PC-9 (cell line): ENCODE measurements around the gene NKIRAS1. TPM values are rescaled to one million over a fixed set of nuclear protein-coding genes. Genes with fewer than 3 reads are reported as not detected.
A peak's percentile ranks its signal among the peaks of the same experiment; 100 is the strongest.
"Not testable (repeated sequence)": the region's sequence is repeated elsewhere in the genome, so short reads cannot be mapped to it uniquely, and the experiment has no call there.

Experiments used
- BruUV-seq: library from RNA; stranded (reverse); fragments of 400-500 nt; replicated peaks from 2 replicates; lab custom pipeline; 2021; lab: Mats Ljungman, UMichigan
- CTCF ChIA-PET: fragments of 300-600 bp; sonication (Branson Sonifier 250); formaldehyde crosslinking; loops from one replicate; lab custom pipeline; 2022; ENCODE audit warnings: antibody characterized with exemption; lab: Charles Lee
- POLR2A ChIA-PET: fragments of 300-600 bp; sonication (Branson Sonifier 250); formaldehyde crosslinking; loops from one replicate; lab custom pipeline; 2022; ENCODE audit warnings: antibody characterized with exemption; ENCODE audit not compliant: unreplicated experiment; lab: Charles Lee
- DNase-seq, 2 experiments: peaks; one replicate each; pipeline versions ENCODE4 v3.0.0 to v3.0.0-alpha.2; 2015 to 2022; ENCODE audit warnings: mixed read lengths in 1 of 2
- H2AFZ ChIP-seq: fragments of 200-600 bp; sonication (generic); 2 replicates; pipeline ENCODE4 v1.8.1; 2017; ENCODE audit warnings: antibody characterized with exemption
- H3F3A ChIP-seq: fragments of 200-600 bp; sonication (generic); 2 replicates; pipeline ENCODE4 v1.8.1; 2017; ENCODE audit warnings: antibody characterized with exemption, mild to moderate bottlenecking, low read depth; ENCODE audit not compliant: insufficient read depth
- H3K27ac ChIP-seq: fragments of 200-600 bp; sonication (generic); 2 replicates; pipeline ENCODE4 v1.6.1; 2016; ENCODE audit warnings: mixed run types
- H3K27me3 ChIP-seq: fragments of 200-600 bp; sonication (generic); 2 replicates; pipeline ENCODE4 v1.6.1; 2016; ENCODE audit warnings: low read depth, mixed run types; ENCODE audit not compliant: insufficient read depth
- H3K36me3 ChIP-seq: fragments of 200-600 bp; sonication (generic); 2 replicates; pipeline ENCODE4 v1.6.1; 2016; ENCODE audit warnings: low read depth, mixed run types
- H3K4me1 ChIP-seq: fragments of 200-600 bp; sonication (generic); replicated peaks from 2 replicates; pipeline ENCODE4 v1.6.1; 2016; ENCODE audit warnings: mixed run types; ENCODE audit not compliant: insufficient read depth
- H3K4me2 ChIP-seq: fragments of 200-600 bp; sonication (generic); 2 replicates; pipeline ENCODE4 v1.6.1; 2017; ENCODE audit warnings: mixed run types
- H3K4me3 ChIP-seq: fragments of 200-600 bp; sonication (generic); 2 replicates; pipeline ENCODE4 v1.6.1; 2016; ENCODE audit warnings: mixed run types
- H3K79me2 ChIP-seq: fragments of 200-600 bp; sonication (generic); 2 replicates; pipeline ENCODE4 v1.6.1; 2017; ENCODE audit warnings: low read depth, mixed run types
- H3K9me2 ChIP-seq: fragments of 200-600 bp; sonication (generic); 2 replicates; pipeline ENCODE4 v1.8.1; 2017; ENCODE audit warnings: mild to moderate bottlenecking; ENCODE audit not compliant: insufficient read depth
- H3K9me3 ChIP-seq: fragments of 200-600 bp; sonication (generic); 2 replicates; pipeline ENCODE4 v1.8.1; 2016; ENCODE audit warnings: low read depth; ENCODE audit not compliant: insufficient read depth
- H4K20me1 ChIP-seq: fragments of 200-600 bp; sonication (generic); 2 replicates; pipeline ENCODE4 v1.8.1; 2017; ENCODE audit not compliant: insufficient read depth
- CTCF ChIP-seq: fragments of 200-600 bp; sonication (generic); conservative IDR thresholded peaks from 2 replicates; pipeline ENCODE4 v1.6.1; 2017; ENCODE audit warnings: mixed run types, antibody characterized with exemption, mild to moderate bottlenecking, moderate library complexity
- EZH2 ChIP-seq: fragments of 200-600 bp; sonication (generic); IDR thresholded peaks from 2 replicates; pipeline ENCODE4 v1.8.0; 2017; ENCODE audit warnings: antibody characterized with exemption, low read depth
- intact Hi-C: fragments of 100-400 bp; cut with micrococcal nuclease; formaldehyde crosslinking; loops from one replicate; pipeline ENCODE4 v1.10.0; 2022; ENCODE audit not compliant: unreplicated experiment
- total RNA-seq: library from RNA; stranded (reverse); gene quantifications from 2 replicates; pipeline ENCODE4 v1.2.3, GENCODE V29; 2021

The NKIRAS1 gene
- total RNA-seq, 1 experiment from 2014 or later, result 8.6 TPM

- no peak overlapping the region for H3K27ac ChIP-seq
- TF ChIP-seq CTCF, result no peak
- no peak for TF ChIP-seq EZH2
- 0 out of 2 replicates have a peak overlapping the region, but pooled peaks have one; percentile 6 for H3K4me2 ChIP-seq
- peaks cover 51% of the 10 kb centered on the region for H3K4me1 ChIP-seq
- no peaks in the 10 kb centered on the region for H3K9me2 ChIP-seq
- H3K36me3 ChIP-seq, result peaks cover 5% of the 10 kb centered on the region
- BruUV-seq, result no TSS peak
- peaks cover 24% of the 10 kb centered on the region; the same call in 1 of the 2 replicates for H3F3A ChIP-seq
- H2AFZ ChIP-seq, result no peak overlapping the region
- no peak for DNase-seq
- peaks cover 74% of the 10 kb centered on the region for H3K79me2 ChIP-seq
- intact Hi-C loops, result no loop called here
- ChIA-PET CTCF (no interaction called here), POLR2A (no interaction called here)
- H4K20me1 ChIP-seq, result peaks cover 52% of the 10 kb centered on the region
- no peaks in the 10 kb centered on the region for H3K27me3 ChIP-seq
- no peak overlapping the region for H3K4me3 ChIP-seq
- no peaks in the 10 kb centered on the region for H3K9me3 ChIP-seq
Observed at GRCh38 chr3:23874359-23875112, 42.3 kb downstream of the NKIRAS1 start.

- no peaks in the 10 kb centered on the region for H3K27me3 ChIP-seq
- H3F3A ChIP-seq, result peaks cover 24% of the 10 kb centered on the region; the same call in 1 of the 2 replicates
- no peaks in the 10 kb centered on the region for H3K9me3 ChIP-seq
- peak in 1 of 2 experiments; percentile 40 for DNase-seq
- intact Hi-C loops, result no loop called here
- no peak overlapping the region for H2AFZ ChIP-seq
- BruUV-seq, result no TSS peak
- no peak for TF ChIP-seq CTCF
- TF ChIP-seq EZH2, result no peak
- H3K4me3 ChIP-seq, result no peak overlapping the region
- H3K9me2 ChIP-seq, result no peaks in the 10 kb centered on the region
- peaks cover 74% of the 10 kb centered on the region for H3K79me2 ChIP-seq
- ChIA-PET POLR2A (no interaction called here), CTCF (no interaction called here)
- peaks cover 5% of the 10 kb centered on the region for H3K36me3 ChIP-seq
- 0 out of 2 replicates have a peak overlapping the region, but pooled peaks have one; percentile 6 for H3K4me2 ChIP-seq
- H4K20me1 ChIP-seq, result peaks cover 52% of the 10 kb centered on the region
- peaks cover 51% of the 10 kb centered on the region for H3K4me1 ChIP-seq
- no peak overlapping the region for H3K27ac ChIP-seq
Observed at GRCh38 chr3:23873941-23874340, 42.8 kb downstream of the NKIRAS1 start.

GRCh38 chr3:23872330-23872729 is 44.5 kb downstream of the NKIRAS1 start:
- no peak overlapping the region for H3K27ac ChIP-seq
- no TSS peak for BruUV-seq
- peaks cover 24% of the 10 kb centered on the region; the same call in 1 of the 2 replicates for H3F3A ChIP-seq
- CTCF ChIA-PET, result no interaction called here
- TF ChIP-seq CTCF, result no peak
- no peak for TF ChIP-seq EZH2
- peaks cover 54% of the 10 kb centered on the region for H4K20me1 ChIP-seq
- H3K9me2 ChIP-seq, result no peaks in the 10 kb centered on the region
- no peaks in the 10 kb centered on the region; the same call in 1 of the 2 replicates for H3K36me3 ChIP-seq
- no peak overlapping the region for H2AFZ ChIP-seq
- H3K9me3 ChIP-seq, result no peaks in the 10 kb centered on the region
- H3K4me2 ChIP-seq, result no peak overlapping the region
- H3K4me1 ChIP-seq, result peaks cover 43% of the 10 kb centered on the region
- intact Hi-C loops, result no loop called here
- no peaks in the 10 kb centered on the region for H3K27me3 ChIP-seq
- no peak overlapping the region for H3K4me3 ChIP-seq
- POLR2A ChIA-PET, result no interaction called here
- DNase-seq, result no peak
- peaks cover 73% of the 10 kb centered on the region for H3K79me2 ChIP-seq

- peaks cover 17% of the 10 kb centered on the region for H3F3A ChIP-seq
- BruUV-seq, H3K36me3 ChIP-seq, H3K9me3 ChIP-seq, H3K27me3 ChIP-seq, DNase-seq, intact Hi-C loops, H3K9me2 ChIP-seq, POLR2A ChIA-PET, CTCF ChIA-PET, H2AFZ ChIP-seq, H3K4me3 ChIP-seq, H3K27ac ChIP-seq, H3K4me2 ChIP-seq: not testable (repeated sequence)
- peaks cover 54% of the 10 kb centered on the region for H4K20me1 ChIP-seq
- peaks cover 38% of the 10 kb centered on the region for H3K4me1 ChIP-seq
- H3K79me2 ChIP-seq, result peaks cover 74% of the 10 kb centered on the region
Observed at GRCh38 chr3:23871361-23871760, 45.4 kb downstream of the NKIRAS1 start.

GRCh38 chr3:23870663-23871043 is 46.1 kb downstream of the NKIRAS1 start:
- H3K4me1 ChIP-seq, result peaks cover 38% of the 10 kb centered on the region
- H3K79me2 ChIP-seq, result peaks cover 74% of the 10 kb centered on the region
- H3K4me3 ChIP-seq, BruUV-seq, H3K27ac ChIP-seq, H2AFZ ChIP-seq, H3K36me3 ChIP-seq, DNase-seq, CTCF ChIA-PET, H3K9me2 ChIP-seq, H3K9me3 ChIP-seq, H3K4me2 ChIP-seq, H3K27me3 ChIP-seq, POLR2A ChIA-PET, intact Hi-C loops: not testable (repeated sequence)
- H4K20me1 ChIP-seq, result peaks cover 54% of the 10 kb centered on the region
- H3F3A ChIP-seq, result peaks cover 21% of the 10 kb centered on the region
